Retina (tissue), 1 donor: ENCODE results near the gene RGL3.
"Not testable (repeated sequence)": the region's sequence is repeated elsewhere in the genome, so short reads cannot be mapped to it uniquely, and the experiment has no call there.

Source experiments
- DNase-seq: peaks from one replicate; pipeline ENCODE4 v3.0.0-alpha.2; 2016

RGL3 gene

GRCh38 chr19:11356074-11356397 lies 63.1 kb downstream of the RGL3 start:
- DNase-seq, result no peak

GRCh38 chr19:11355160-11356073 lies 63.7 kb downstream of the RGL3 start, which contains the start of gene PLPPR2:
Gene PLPPR2 (plus strand): TSS chr19:11355432. CDS start chr19:11357674, 2,242 bp downstream.
- DNase-seq, result peak; percentile 81

GRCh38 chr19:11354102-11354501 lies 65.0 kb downstream of the RGL3 start:
- not testable (repeated sequence) for DNase-seq

GRCh38 chr19:11349171-11349570 lies 69.9 kb downstream of the RGL3 start:
- DNase-seq, result no peak

- no peak for DNase-seq
These were observed 71.5 kb downstream of the RGL3 start for GRCh38 chr19:11347546-11348039.

GRCh38 chr19:11346104-11346940 lies 72.8 kb downstream of the RGL3 start, which contains the start of the genes CCDC159 and TMEM205:
Gene CCDC159 (plus strand): TSS chr19:11346519. CDS start chr19:11346607, 88 bp downstream.
Gene TMEM205 (minus strand): TSS chr19:11346268. CDS start chr19:11345619, 649 bp downstream.
- DNase-seq, result peak; percentile 94

GRCh38 chr19:11345122-11345803 lies 73.9 kb downstream of the RGL3 start:
- no peak for DNase-seq
